ENCODE data around the gene TRAF3IP3.

TRAF3IP3 gene

GRCh38 chr1:209823143-209824041 lies 67.5 kb downstream of the TRAF3IP3 start:
- H3K4me3 ChIP-seq, result no peak overlapping the region
- H3K9me3 ChIP-seq (replicated peaks in 1 of 11), result no peaks in the 10 kb centered on the region
- no peaks in the 10 kb centered on the region for H3K36me3 ChIP-seq
- no peak overlapping the region for H3K27ac ChIP-seq
- H3K4me2 ChIP-seq, result 0 out of 22 replicates have a peak overlapping the region, but pooled peaks of 2 of the 11 experiments have one; percentile 1 to 8
- H4K20me1 ChIP-seq, result no peaks in the 10 kb centered on the region
- TF ChIP-seq Cebpa-rat (IDR thresholded peaks at IDR 0.05), result no peak
- no peak overlapping the region for H3K9ac ChIP-seq
- H3K27me3 ChIP-seq, result no peaks in the 10 kb centered on the region
- peaks cover 5 to 12% (median 7%) of the 10 kb centered on the region in 10 experiments; a peak in 16 of 20 replicates for H3K4me1 ChIP-seq

- Histone ChIP-seq H4K20me1 (peaks cover 0 to 7% (median 0%) of the 10 kb centered on the region in 11 experiments; a peak in 2 of 22 replicates), H3K36me3 (peaks cover 3 to 17% (median 8%) of the 10 kb centered on the region in 11 experiments; a peak in 21 of 22 replicates), H3K4me1 (peaks cover 18 to 36% (median 27%) of the 10 kb centered on the region in 10 experiments), H3K4me3 (no peak overlapping the region), H3K4me2 (no peak overlapping the region), H3K9ac (no peak overlapping the region), H3K9me3 (replicated peaks in 1 of 11) (no peaks in the 10 kb centered on the region), H3K27ac (no peak overlapping the region), H3K27me3 (no peaks in the 10 kb centered on the region)
- no peak for TF ChIP-seq Cebpa-rat (IDR thresholded peaks at IDR 0.05)
Measured at GRCh38 chr1:209825591-209826434, 70.0 kb downstream of the TRAF3IP3 start.

GRCh38 chr1:209827384-209828262 lies 71.8 kb downstream of the TRAF3IP3 start, which contains the start of gene UTP25:
Gene UTP25 (plus strand): TSS chr1:209827972. CDS start chr1:209828064, 92 bp downstream.
- Histone ChIP-seq H3K36me3 (peaks cover 19 to 34% (median 24%) of the 10 kb centered on the region in 11 experiments), H3K27ac (peak within 1 kb of the TSS; percentile 52 to 93 (median 82)), H4K20me1 (peaks cover 0 to 7% (median 0%) of the 10 kb centered on the region in 11 experiments; a peak in 2 of 22 replicates), H3K9ac (peak within 1 kb of the TSS; percentile 75 to 89 (median 80)), H3K4me2 (peak within 1 kb of the TSS; percentile 68 to 97 (median 83)), H3K4me3 (peak within 1 kb of the TSS; percentile 69 to 96 (median 78)), H3K9me3 (replicated peaks in 1 of 11) (no peaks in the 10 kb centered on the region), H3K4me1 (peaks cover 18 to 39% (median 27%) of the 10 kb centered on the region in 10 experiments), H3K27me3 (no peaks in the 10 kb centered on the region)
- TF ChIP-seq Cebpa-rat (IDR thresholded peaks at IDR 0.05), result no peak

- Histone ChIP-seq H3K36me3 (peaks cover 40 to 55% (median 45%) of the 10 kb centered on the region in 11 experiments), H3K4me2 (peak overlapping the region; percentile 68 to 88 (median 83)), H3K9ac (no peak overlapping the region; a peak in 1 of 22 replicates), H3K4me3 (peak overlapping the region in 9 of 10 experiments; percentile 72 to 96 (median 81); a peak in 11 of 20 replicates), H3K9me3 (replicated peaks in 1 of 11) (no peaks in the 10 kb centered on the region), H3K27me3 (no peaks in the 10 kb centered on the region), H4K20me1 (peaks cover 0 to 7% (median 0%) of the 10 kb centered on the region in 11 experiments; a peak in 2 of 22 replicates), H3K27ac (no peak overlapping the region), H3K4me1 (peaks cover 18 to 36% (median 27%) of the 10 kb centered on the region in 10 experiments)
- no peak for TF ChIP-seq Cebpa-rat (IDR thresholded peaks at IDR 0.05)
Measured at GRCh38 chr1:209829716-209830115, 73.9 kb downstream of the TRAF3IP3 start.

- Histone ChIP-seq H3K9me3 (replicated peaks in 1 of 11) (no peaks in the 10 kb centered on the region), H3K9ac (no peak overlapping the region), H3K36me3 (peaks cover 50 to 65% (median 55%) of the 10 kb centered on the region in 11 experiments), H3K27ac (no peak overlapping the region), H3K27me3 (no peaks in the 10 kb centered on the region), H3K4me3 (no peak overlapping the region), H4K20me1 (peaks cover 0 to 7% (median 0%) of the 10 kb centered on the region in 11 experiments; a peak in 2 of 22 replicates), H3K4me1 (peaks cover 18 to 36% (median 27%) of the 10 kb centered on the region in 10 experiments), H3K4me2 (peak overlapping the region in 5 of 11 experiments; percentile 4 to 88 (median 68); a peak in 3 of 22 replicates)
- no peak for TF ChIP-seq Cebpa-rat (IDR thresholded peaks at IDR 0.05)
Measured at GRCh38 chr1:209830722-209831121, 74.9 kb downstream of the TRAF3IP3 start.

- H3K4me1 ChIP-seq, result peaks cover 18 to 36% (median 27%) of the 10 kb centered on the region in 10 experiments
- H4K20me1 ChIP-seq, result peaks cover 0 to 7% (median 0%) of the 10 kb centered on the region in 11 experiments; a peak in 2 of 22 replicates
- no peak overlapping the region for H3K27ac ChIP-seq
- no peak overlapping the region for H3K9ac ChIP-seq
- peaks cover 59 to 74% (median 64%) of the 10 kb centered on the region in 11 experiments for H3K36me3 ChIP-seq
- H3K4me3 ChIP-seq, result no peak overlapping the region
- TF ChIP-seq Cebpa-rat (IDR thresholded peaks at IDR 0.05), result no peak
- no peak overlapping the region for H3K4me2 ChIP-seq
- no peaks in the 10 kb centered on the region for H3K9me3 ChIP-seq (replicated peaks in 1 of 11)
- H3K27me3 ChIP-seq, result no peaks in the 10 kb centered on the region
Measured at GRCh38 chr1:209831615-209832014, 75.8 kb downstream of the TRAF3IP3 start.

All from BLaER1 treated with 17β-estradiol and CSF1 and Interleukin-3, amounts not matched to agents 10 nM and 100 nM (cell line).